OCI-LY3 (cell line): ENCODE results near the gene CYBC1.

Experiments used
- H2AFZ ChIP-seq: fragments of 200-600, 300-600 bp; shearing (Covaris generic); 2 replicates; pipeline ENCODE4 v1.6.0; 2014; ENCODE audit warnings: antibody characterized with exemption, low read depth, low read length
- H3K27ac ChIP-seq: fragments of 200-600, 300-600 bp; sonication (generic); 2 replicates; pipeline ENCODE4 v1.5.1; 2014; ENCODE audit warnings: mild to moderate bottlenecking, low read length, moderate library complexity, mixed read lengths
- H3K27me3 ChIP-seq: fragments of 200-600, 300-600 bp; sonication (generic); 2 replicates; pipeline ENCODE4 v1.6.1; 2014; ENCODE audit warnings: low read depth, low read length, mixed read lengths
- H3K36me3 ChIP-seq: fragments of 200-600, 300-600 bp; sonication (generic); replicated peaks from 2 replicates; pipeline ENCODE3; 2014; ENCODE audit warnings: low read depth, low read length, mixed read lengths
- H3K4me1 ChIP-seq: fragments of 300-600, 200-600 bp; sonication (generic); 2 replicates; pipeline ENCODE4 v1.6.1; 2014; ENCODE audit warnings: low read length, mixed read lengths
- H3K4me2 ChIP-seq: fragments of 200-600, 300-600 bp; sonication (generic); 2 replicates; pipeline ENCODE4 v1.6.1; 2014; ENCODE audit warnings: low read length, mixed read lengths
- H3K4me3 ChIP-seq: fragments of 300-600, 200-600 bp; sonication (generic); 2 replicates; pipeline ENCODE4 v1.5.1; 2014; ENCODE audit warnings: antibody characterized with exemption, mild to moderate bottlenecking, low read length, moderate library complexity
- H3K79me2 ChIP-seq: fragments of 300-600, 200-600 bp; shearing (Covaris generic); 2 replicates; pipeline ENCODE4 v1.6.1; 2014; ENCODE audit warnings: mild to moderate bottlenecking, low read length, mixed read lengths
- H3K9ac ChIP-seq: fragments of 300-600, 200-600 bp; shearing (Covaris generic); 2 replicates; pipeline ENCODE4 v1.6.0; 2014; ENCODE audit warnings: mild to moderate bottlenecking, low read length, moderate library complexity
- H3K9me3 ChIP-seq: fragments of 200-600, 300-600 bp; shearing (Covaris generic); 2 replicates; pipeline ENCODE4 v1.6.1; 2014; ENCODE audit warnings: low read length, mixed read lengths; ENCODE audit not compliant: insufficient read depth
- H4K20me1 ChIP-seq: fragments of 200-600, 300-600 bp; sonication (generic); 2 replicates; pipeline ENCODE4 v1.6.1; 2016; ENCODE audit warnings: low read length, mixed read lengths; ENCODE audit not compliant: insufficient read depth
- CTCF ChIP-seq: fragments of 200-600, 300-600 bp; sonication (generic); IDR thresholded peaks from 2 replicates; pipeline ENCODE4 v1.5.1; 2014; ENCODE audit warnings: antibody characterized with exemption, low read length, low read depth
- EZH2phosphoT487 ChIP-seq: fragments of 200-600 bp; shearing (Covaris generic); IDR thresholded peaks from 2 replicates; pipeline ENCODE4 v1.6.1; 2018; ENCODE audit warnings: antibody characterized with exemption, mixed run types, low read depth

Gene CYBC1

GRCh38 chr17:82477934-82478333, 27.4 kb upstream of the CYBC1 start:
- H3K4me3 ChIP-seq, result no peak overlapping the region
- no peaks in the 10 kb centered on the region for H3K9me3 ChIP-seq
- no peak overlapping the region for H3K4me2 ChIP-seq
- H4K20me1 ChIP-seq, result no peaks in the 10 kb centered on the region
- no peak overlapping the region for H3K9ac ChIP-seq
- H3K27ac ChIP-seq, result no peak overlapping the region
- no peak overlapping the region for H2AFZ ChIP-seq
- no peaks in the 10 kb centered on the region for H3K27me3 ChIP-seq
- no peaks in the 10 kb centered on the region for H3K4me1 ChIP-seq
- H3K36me3 ChIP-seq, result peaks cover 30% of the 10 kb centered on the region
- TF ChIP-seq CTCF, result no peak
- no peak for TF ChIP-seq EZH2phosphoT487
- no peaks in the 10 kb centered on the region for H3K79me2 ChIP-seq

GRCh38 chr17:82475458-82475857, 24.9 kb upstream of the CYBC1 start:
- Histone ChIP-seq H3K4me2 (no peak overlapping the region), H3K9me3 (no peaks in the 10 kb centered on the region), H3K79me2 (no peaks in the 10 kb centered on the region), H3K9ac (no peak overlapping the region), H3K36me3 (peaks cover 22% of the 10 kb centered on the region), H2AFZ (no peak overlapping the region), H3K4me3 (no peak overlapping the region), H3K4me1 (no peaks in the 10 kb centered on the region), H3K27ac (no peak overlapping the region), H4K20me1 (no peaks in the 10 kb centered on the region), H3K27me3 (no peaks in the 10 kb centered on the region)
- TF ChIP-seq EZH2phosphoT487 (no peak), CTCF (no peak)

GRCh38 chr17:82474223-82475010, 23.9 kb upstream of the CYBC1 start:
- no peaks in the 10 kb centered on the region for H3K79me2 ChIP-seq
- H3K36me3 ChIP-seq, result peaks cover 20% of the 10 kb centered on the region
- no peak overlapping the region for H3K27ac ChIP-seq
- no peak overlapping the region for H3K4me3 ChIP-seq
- no peak overlapping the region for H2AFZ ChIP-seq
- no peak overlapping the region for H3K4me2 ChIP-seq
- no peak for TF ChIP-seq EZH2phosphoT487
- no peak for TF ChIP-seq CTCF
- no peaks in the 10 kb centered on the region for H3K27me3 ChIP-seq
- no peak overlapping the region for H3K9ac ChIP-seq
- no peaks in the 10 kb centered on the region for H4K20me1 ChIP-seq
- H3K4me1 ChIP-seq, result no peaks in the 10 kb centered on the region
- no peaks in the 10 kb centered on the region for H3K9me3 ChIP-seq

GRCh38 chr17:82470065-82470464, 19.5 kb upstream of the CYBC1 start:
- Histone ChIP-seq H3K9me3 (no peaks in the 10 kb centered on the region), H3K4me3 (no peak overlapping the region), H3K36me3 (peaks cover 27% of the 10 kb centered on the region), H2AFZ (no peak overlapping the region), H3K4me1 (no peaks in the 10 kb centered on the region), H3K27ac (no peak overlapping the region), H3K9ac (no peak overlapping the region), H4K20me1 (no peaks in the 10 kb centered on the region), H3K27me3 (no peaks in the 10 kb centered on the region), H3K4me2 (no peak overlapping the region), H3K79me2 (no peaks in the 10 kb centered on the region)
- no peak for TF ChIP-seq EZH2phosphoT487
